ENCODE data around the gene COMT. TPM values are rescaled to one million over a fixed set of nuclear protein-coding genes. Genes with fewer than 3 reads are reported as not detected.
A peak's percentile ranks its signal among the peaks of the same experiment; 100 is the strongest.
"Not testable (repeated sequence)": the region's sequence is repeated elsewhere in the genome, so short reads cannot be mapped to it uniquely, and the experiment has no call there.

Gene COMT
- total RNA-seq, 1 donor: 288 TPM

GRCh38 chr22:19921544-19922081 lies 20.0 kb upstream of the COMT start:
- Histone ChIP-seq H3K4me3 (ENCODE audit: insufficient read depth, low read length) (no peak overlapping the region), H3K4me2 (ENCODE audit: insufficient read depth, low read length) (no peak overlapping the region), H3K27ac (ENCODE audit: low read depth, low read length) (no peak overlapping the region), H3K9me3 (ENCODE audit: low read depth, low read length) (no peaks in the 10 kb centered on the region), H4K20me1 (ENCODE audit: insufficient read depth, low read length) (peaks cover 4% of the 10 kb centered on the region), H3K27me3 (ENCODE audit: insufficient read depth, low read length) (no peaks in the 10 kb centered on the region), H3K79me2 (ENCODE audit: insufficient read depth, low read length) (no peaks in the 10 kb centered on the region), H3K36me3 (ENCODE audit: insufficient read depth, low read length) (peaks cover 13% of the 10 kb centered on the region), H2AFZ (ENCODE audit: low read length) (no peak overlapping the region), H3K4me1 (ENCODE audit: insufficient read depth, low read length) (no peaks in the 10 kb centered on the region)
- DNase-seq (ENCODE audit: insufficient read length, low spot score, missing footprints): peak; percentile 54
- no peak for TF ChIP-seq CTCF (IDR thresholded peaks at IDR 0.05; ENCODE audit: extremely low read depth, low read depth, low read length)

GRCh38 chr22:19923914-19924513 lies 17.6 kb upstream of the COMT start:
- no peak overlapping the region for H2AFZ ChIP-seq (ENCODE audit: low read length)
- H3K9me3 ChIP-seq (ENCODE audit: low read depth, low read length): no peaks in the 10 kb centered on the region
- no peak overlapping the region for H3K4me3 ChIP-seq (ENCODE audit: insufficient read depth, low read length)
- H3K27me3 ChIP-seq (ENCODE audit: insufficient read depth, low read length): no peaks in the 10 kb centered on the region
- H3K4me1 ChIP-seq (ENCODE audit: insufficient read depth, low read length): no peaks in the 10 kb centered on the region
- H3K79me2 ChIP-seq (ENCODE audit: insufficient read depth, low read length): no peaks in the 10 kb centered on the region
- peaks cover 4% of the 10 kb centered on the region for H4K20me1 ChIP-seq (ENCODE audit: insufficient read depth, low read length)
- H3K4me2 ChIP-seq (ENCODE audit: insufficient read depth, low read length): no peak overlapping the region
- no peak for TF ChIP-seq CTCF (IDR thresholded peaks at IDR 0.05; ENCODE audit: extremely low read depth, low read depth, low read length)
- no peak overlapping the region for H3K27ac ChIP-seq (ENCODE audit: low read depth, low read length)
- no peak for DNase-seq (ENCODE audit: insufficient read length, low spot score, missing footprints)
- no peaks in the 10 kb centered on the region for H3K36me3 ChIP-seq (ENCODE audit: insufficient read depth, low read length)

- H2AFZ ChIP-seq (ENCODE audit: low read length); H3K4me3 ChIP-seq (ENCODE audit: insufficient read depth, low read length); H3K27me3 ChIP-seq (ENCODE audit: insufficient read depth, low read length); H3K4me2 ChIP-seq (ENCODE audit: insufficient read depth, low read length); H3K79me2 ChIP-seq (ENCODE audit: insufficient read depth, low read length); DNase-seq (ENCODE audit: insufficient read length, low spot score, missing footprints); H3K4me1 ChIP-seq (ENCODE audit: insufficient read depth, low read length); H3K27ac ChIP-seq (ENCODE audit: low read depth, low read length); H3K36me3 ChIP-seq (ENCODE audit: insufficient read depth, low read length); H3K9me3 ChIP-seq (ENCODE audit: low read depth, low read length); H4K20me1 ChIP-seq (ENCODE audit: insufficient read depth, low read length): not testable (repeated sequence)
Measured at GRCh38 chr22:19926028-19926427, 15.5 kb upstream of the COMT start.

GRCh38 chr22:19927696-19928095 lies 13.9 kb upstream of the COMT start:
- no peak for TF ChIP-seq CTCF (IDR thresholded peaks at IDR 0.05; ENCODE audit: extremely low read depth, low read depth, low read length)
- no peaks in the 10 kb centered on the region for H3K79me2 ChIP-seq (ENCODE audit: insufficient read depth, low read length)
- H2AFZ ChIP-seq (ENCODE audit: low read length): no peak overlapping the region
- H4K20me1 ChIP-seq (ENCODE audit: insufficient read depth, low read length): peaks cover 4% of the 10 kb centered on the region
- H3K4me1 ChIP-seq (ENCODE audit: insufficient read depth, low read length): no peaks in the 10 kb centered on the region
- no peaks in the 10 kb centered on the region for H3K27me3 ChIP-seq (ENCODE audit: insufficient read depth, low read length)
- no peak overlapping the region for H3K4me3 ChIP-seq (ENCODE audit: insufficient read depth, low read length)
- H3K36me3 ChIP-seq (ENCODE audit: insufficient read depth, low read length): no peaks in the 10 kb centered on the region
- H3K27ac ChIP-seq (ENCODE audit: low read depth, low read length): no peak overlapping the region
- DNase-seq (ENCODE audit: insufficient read length, low spot score, missing footprints): no peak
- H3K4me2 ChIP-seq (ENCODE audit: insufficient read depth, low read length): no peak overlapping the region
- H3K9me3 ChIP-seq (ENCODE audit: low read depth, low read length): no peaks in the 10 kb centered on the region

Data from osteoblast (primary cell).